Measurements from ENCODE around the gene MRPL46.

- TF ChIP-seq TAF1 (IDR thresholded peaks at IDR 0.05; ENCODE audit: low read depth, low read length) (no peak), POLR2A (IDR thresholded peaks at IDR 0.05; ENCODE audit: low read depth, low read length) (no peak), POLR2AphosphoS5 (IDR thresholded peaks at IDR 0.05; ENCODE audit: low read depth, low read length) (no peak), SPI1 (IDR thresholded peaks at IDR 0.05; ENCODE audit: low read depth, low read length) (no peak), POU2F2 (IDR thresholded peaks at IDR 0.05; ENCODE audit: low read depth, low read length) (no peak)
Measured at GRCh38 chr15:88506628-88507027, 39.4 kb upstream of the MRPL46 start.
